Heart left ventricle (tissue), 13 donors: ENCODE data around the gene KCNJ10.

Experiments
- CTCF ChIP-seq, 12 donors: fragments of 200-600 bp; sonication (generic) in 4 of 12; IDR thresholded peaks; one replicate each; pipeline versions ENCODE4 v1.5.0 to v1.8.0; 2018 to 2022; ENCODE audit warnings: antibody characterized with exemption in 12 of 12, mild to moderate bottlenecking in 5 of 12
- POLR2A ChIP-seq, 2 donors: fragments of 450-650 bp; IDR thresholded peaks; one replicate each; pipeline ENCODE4 v1.6.1; 2017; ENCODE audit warnings: antibody characterized with exemption in 2 of 2, mild to moderate bottlenecking in 2 of 2, moderate library complexity in 2 of 2
- donor health status: ischemic (EF 13 %, LVEDD 7.1; RV severe dilation, severe dysfunction).
- donor health status: DM: no; HTN: yes; CAD: no.
- donor health status: DM: no; HTN: no; CAD: no.
- donor health status: ischemic (EF 25% LVEDD 6.9; RV normal size, moderate dysfunction).
- donor health status: ischemic (EF 25% LVEDD 5.7; RV mildly dilated, moderate dysfunction).
- donor health status: ischemic (EF 35%, LVEDD 5.7; RV mildly dilated, moderate dysfunction).
- donor health status: nonischemic (EF 11% LVEDD 7.7; RV severe dilation, severe dysfunction).
- donor health status: DM: yes; HTN: yes; CAD: no.
- donor health status: PGD.
- donor health status: ischemic (EF 29% LVEDD 5.4; RV normal size, mild dysfunction).
- donor health status: nonischemic (EF 23%, LVEDD 6.1; RV moderate dilation, normal function).

GRCh38 chr1:160017592-160017991, 52.4 kb downstream of the KCNJ10 start:
- TF ChIP-seq CTCF (IDR thresholded peaks at IDR 0.05) (no peak), POLR2A (IDR thresholded peaks at IDR 0.05) (no peak)
